Natural killer cell (primary cell): ENCODE results near the gene TELO2. TPM values are rescaled to one million over a fixed set of nuclear protein-coding genes. Genes with fewer than 3 reads are reported as not detected.

Experiments
- ATAC-seq, 3 donors: fragments of 150-1000 bp in 2 of 3; fragments of 200-7000 bp in 1 of 3; cut with Tn5 transposase; 1 replicate in 1 of 3; 2 replicates in 2 of 3; pipeline ENCODE4 v1.10.0; 2021; ENCODE audit warnings: mild to moderate bottlenecking in 2 of 3, moderate library complexity in 2 of 3
- DNase-seq, 2 donors: peaks; one replicate each; pipeline versions ENCODE4 v3.0.0 to v3.0.0-alpha.2; 2013 to 2021; ENCODE audit warnings: mixed read lengths in 1 of 2
- H3K27ac ChIP-seq: one replicate; pipeline ENCODE4 v1.5.1; 2013; ENCODE audit warnings: mild to moderate bottlenecking, low read length
- H3K27me3 ChIP-seq: one replicate; pipeline ENCODE4 v1.6.1; 2013; ENCODE audit warnings: low read length; ENCODE audit not compliant: control insufficient read depth, insufficient read depth
- H3K36me3 ChIP-seq: one replicate; pipeline ENCODE4 v1.6.1; 2013; ENCODE audit warnings: low read length; ENCODE audit not compliant: control insufficient read depth, insufficient read depth
- H3K4me1 ChIP-seq: one replicate; pipeline ENCODE4 v1.6.1; 2013; ENCODE audit warnings: low read length; ENCODE audit not compliant: control insufficient read depth, insufficient read depth
- H3K4me3 ChIP-seq: one replicate; pipeline ENCODE4 v1.5.1; 2013; ENCODE audit warnings: low read length
- H3K9me3 ChIP-seq: one replicate; pipeline ENCODE4 v1.6.1; 2013; ENCODE audit warnings: low read length; ENCODE audit not compliant: control insufficient read depth, insufficient read depth
- H3K27ac Mint-ChIP-seq, 2 donors: one replicate each; pipeline ENCODE4 v1.8.0; 2022; ENCODE audit warnings: mild to moderate bottlenecking in 2 of 2, mixed read lengths in 2 of 2, moderate library complexity in 1 of 2
- H3K27me3 Mint-ChIP-seq, 2 donors: one replicate each; pipeline ENCODE4 v1.8.0; 2022; ENCODE audit warnings: low read depth in 2 of 2, mixed read lengths in 2 of 2
- H3K36me3 Mint-ChIP-seq: one replicate; pipeline ENCODE4 v1.8.0; 2022; ENCODE audit warnings: mixed read lengths
- H3K4me1 Mint-ChIP-seq, 2 donors: one replicate each; pipeline ENCODE4 v1.8.0; 2022; ENCODE audit warnings: mixed read lengths in 2 of 2
- H3K4me3 Mint-ChIP-seq: one replicate; pipeline ENCODE4 v1.8.0; 2022; ENCODE audit warnings: mild to moderate bottlenecking, moderate library complexity, mixed read lengths
- H3K9me3 Mint-ChIP-seq, 2 donors: one replicate each; pipeline ENCODE4 v1.8.0; 2022; ENCODE audit warnings: mixed read lengths in 2 of 2
- CTCF ChIP-seq: fragments of 200-600 bp; IDR thresholded peaks from one replicate; pipeline ENCODE4 v1.8.0; 2022; ENCODE audit warnings: antibody characterized with exemption
- WGBS: methylation state at CpG from one replicate; pipeline ENCODE4 v1.1.7; 2013; ENCODE audit warnings: missing lambda C conversion rate; ENCODE audit not compliant: insufficient coverage; 5-methylcytosine and 5-hydroxymethylcytosine counted together
- intact Hi-C: fragments of 100-400 bp; cut with micrococcal nuclease; formaldehyde crosslinking; loops from one replicate; pipeline ENCODE4 v1.14.2; 2022
- total RNA-seq, 4 donors: library from RNA; stranded (reverse); fragments of 120-200 nt in 1 of 4; gene quantifications; one replicate each; pipeline versions ENCODE4 v1.2.3 to v1.2.4, GENCODE V29; 2013 to 2022

The TELO2 gene
- total RNA-seq, 3 donors from 2014 or later (not counting 1 experiment from before 2014, with no cell fraction given): 45.5 to 50.0 (median 46.5) TPM

GRCh38 chr16:1556254-1556653 is 63.1 kb downstream of the TELO2 start:
- TF ChIP-seq CTCF: no peak
- H3K27me3 ChIP-seq: no peaks in the 10 kb centered on the region
- no peaks in the 10 kb centered on the region for H3K4me1 ChIP-seq
- Mint-ChIP-seq H3K27me3 (no peaks in the 10 kb centered on the region), H3K9me3 (no peaks in the 10 kb centered on the region), H3K4me1 (peaks cover 0 to 10% of the 10 kb centered on the region in 2 donors), H3K36me3 (no peaks in the 10 kb centered on the region), H3K4me3 (no peak overlapping the region), H3K27ac (no peak overlapping the region)
- no peak overlapping the region for H3K4me3 ChIP-seq
- DNase-seq (no peak), ATAC-seq (no peak)
- intact Hi-C loops: no loop called here
- peaks cover 17% of the 10 kb centered on the region for H3K36me3 ChIP-seq
- no peak overlapping the region for H3K27ac ChIP-seq
- WGBS: 95% methylated on average over 13 of the region's 13 CpGs
- H3K9me3 ChIP-seq: no peaks in the 10 kb centered on the region

- H3K4me1 ChIP-seq: no peaks in the 10 kb centered on the region
- 95% methylated on average over 14 of the region's 16 CpGs for WGBS
- no peak for TF ChIP-seq CTCF
- Mint-ChIP-seq H3K27me3 (no peaks in the 10 kb centered on the region), H3K4me1 (peaks cover 0 to 10% of the 10 kb centered on the region in 2 donors), H3K27ac (no peak overlapping the region), H3K9me3 (no peaks in the 10 kb centered on the region), H3K4me3 (no peak overlapping the region), H3K36me3 (no peaks in the 10 kb centered on the region)
- no peaks in the 10 kb centered on the region for H3K9me3 ChIP-seq
- ATAC-seq: no peak
- H3K27ac ChIP-seq: no peak overlapping the region
- H3K27me3 ChIP-seq: no peaks in the 10 kb centered on the region
- no peak overlapping the region for H3K4me3 ChIP-seq
- intact Hi-C loops: no loop called here
- H3K36me3 ChIP-seq: peaks cover 14% of the 10 kb centered on the region
- no peak for DNase-seq
Observed at GRCh38 chr16:1557074-1557473, 63.9 kb downstream of the TELO2 start.

- Mint-ChIP-seq H3K4me1 (peaks cover 0 to 10% of the 10 kb centered on the region in 2 donors), H3K4me3 (no peak overlapping the region), H3K36me3 (no peaks in the 10 kb centered on the region), H3K27me3 (no peaks in the 10 kb centered on the region), H3K27ac (no peak overlapping the region), H3K9me3 (no peaks in the 10 kb centered on the region)
- intact Hi-C loops: no loop called here
- no peak for ATAC-seq
- peaks cover 14% of the 10 kb centered on the region for H3K36me3 ChIP-seq
- no peak overlapping the region for H3K4me3 ChIP-seq
- no peak overlapping the region for H3K27ac ChIP-seq
- 95% methylated on average over 11 of the region's 11 CpGs for WGBS
- no peaks in the 10 kb centered on the region for H3K9me3 ChIP-seq
- no peak for DNase-seq
- no peaks in the 10 kb centered on the region for H3K27me3 ChIP-seq
- H3K4me1 ChIP-seq: no peaks in the 10 kb centered on the region
- no peak for TF ChIP-seq CTCF
Observed at GRCh38 chr16:1557576-1557975, 64.4 kb downstream of the TELO2 start.

GRCh38 chr16:1559446-1559975 is 66.4 kb downstream of the TELO2 start:
- H3K9me3 ChIP-seq: no peaks in the 10 kb centered on the region
- no peak for ATAC-seq
- Mint-ChIP-seq H3K27me3 (no peaks in the 10 kb centered on the region), H3K9me3 (no peaks in the 10 kb centered on the region), H3K4me1 (peaks cover 0 to 6% of the 10 kb centered on the region in 2 donors), H3K4me3 (no peak overlapping the region), H3K36me3 (no peaks in the 10 kb centered on the region), H3K27ac (no peak overlapping the region)
- H3K36me3 ChIP-seq: peaks cover 12% of the 10 kb centered on the region
- no peaks in the 10 kb centered on the region for H3K4me1 ChIP-seq
- no peak for TF ChIP-seq CTCF
- H3K27ac ChIP-seq: peak overlapping the region; percentile 17
- WGBS: 86% methylated on average over 18 of the region's 18 CpGs
- intact Hi-C loops: no loop called here
- peak in 1 of 2 donors; percentile 66 for DNase-seq
- H3K27me3 ChIP-seq: no peaks in the 10 kb centered on the region
- no peak overlapping the region for H3K4me3 ChIP-seq
